Right ventricle myocardium inferior (tissue), 1 donor: ENCODE results near the gene AIP. TPM values are rescaled to one million over a fixed set of nuclear protein-coding genes. Genes with fewer than 3 reads are reported as not detected.

Experiments used
- ATAC-seq: fragments of 200-7000 bp; cut with Tn5 transposase; one replicate; pipeline ENCODE4 v1.9.1; 2020; ENCODE audit warnings: mild to moderate bottlenecking, moderate library complexity
- DNase-seq: peaks from one replicate; pipeline ENCODE4 v3.0.0; 2021; ENCODE audit errors: missing footprints
- intact Hi-C: fragments of 100-400 bp; cut with DNase I; formaldehyde crosslinking; loops from one replicate; pipeline ENCODE4 v1.11.0; 2022
- total RNA-seq: library from RNA; stranded (reverse); fragmentation: NEBNext Ultra II Directional; extraction: Animal tissue kit (Norgen Biotek cat#: 25700); gene quantifications from one replicate; pipeline ENCODE4 v1.2.1, GENCODE V29; 2021
- donor health status: DM: no; HTN: yes; CAD: no; lungs with severe emphysema.

The AIP gene
- total RNA-seq, 1 donor from 2014 or later = 57.4 TPM

GRCh38 chr11:67486481-67487195 lies 3.8 kb downstream of the AIP start:
- intact Hi-C loops = no loop called here
- ATAC-seq = no peak
- DNase-seq = no peak

GRCh38 chr11:67489203-67489884 lies 6.5 kb downstream of the AIP start:
- DNase-seq = no peak
- intact Hi-C loops = no loop called here

GRCh38 chr11:67489885-67490726 lies 7.3 kb downstream of the AIP start:
- intact Hi-C loops = no loop called here
- no peak for DNase-seq
- no peak for ATAC-seq

More at GRCh38 chr11:67489203-67489884, 6.5 kb downstream of the AIP start:
- no peak for ATAC-seq

- intact Hi-C loops = no loop called here
- ATAC-seq = no peak
- DNase-seq = no peak
These were observed 7.9 kb downstream of the AIP start for GRCh38 chr11:67490727-67491065.

- DNase-seq = no peak
- ATAC-seq = no peak
- intact Hi-C loops = no loop called here
These were observed 8.6 kb downstream of the AIP start for GRCh38 chr11:67491276-67492068.

- intact Hi-C loops = no loop called here
- ATAC-seq = no peak
- no peak for DNase-seq
These were observed 9.4 kb downstream of the AIP start for GRCh38 chr11:67492069-67492727.

- no peak for DNase-seq
- no peak for ATAC-seq
- intact Hi-C loops = no loop called here
These were observed 10.1 kb downstream of the AIP start for GRCh38 chr11:67492801-67493547.

- no peak for ATAC-seq
These were observed 10.9 kb downstream of the AIP start for GRCh38 chr11:67493548-67494370.

GRCh38 chr11:67494371-67495233 lies 11.8 kb downstream of the AIP start:
- no peak for DNase-seq
- intact Hi-C loops = no loop called here
- ATAC-seq = no peak

More at GRCh38 chr11:67493548-67494370, 10.9 kb downstream of the AIP start:
- intact Hi-C loops = no loop called here
- DNase-seq = no peak

- intact Hi-C loops = no loop called here
- ATAC-seq = no peak
- no peak for DNase-seq
These were observed 12.6 kb downstream of the AIP start for GRCh38 chr11:67495234-67496005.

- ATAC-seq (no peak), DNase-seq (no peak)
- intact Hi-C loops = no loop called here
These were observed 13.3 kb downstream of the AIP start for GRCh38 chr11:67496113-67496512.

GRCh38 chr11:67497656-67498291 lies 14.9 kb downstream of the AIP start:
- no peak for ATAC-seq
- intact Hi-C loops = no loop called here
- DNase-seq = no peak

GRCh38 chr11:67498544-67498972 lies 15.7 kb downstream of the AIP start:
- DNase-seq (no peak), ATAC-seq (no peak)
- intact Hi-C loops = no loop called here

GRCh38 chr11:67499808-67500483 lies 17.1 kb downstream of the AIP start:
- no peak for DNase-seq
- intact Hi-C loops = no loop called here
- no peak for ATAC-seq
